ENCODE data around the gene ZNF614. TPM values are rescaled to one million over a fixed set of nuclear protein-coding genes. Genes with fewer than 3 reads are reported as not detected.

ZNF614 gene
- total and polyA plus RNA-seq, 2 of the 13 experiments (the other 11 are each of a cell fraction or from before 2014, with no cell fraction given), result 13.0 to 22.8 TPM

- TF ChIP-seq SNAPC4 (CRISPR knock-in tag; IDR thresholded peaks at IDR 0.05), result 0 out of 2 replicates have a peak, but pooled peaks have one; percentile 34
- TF ChIP-seq FOSL2 (CRISPR knock-in tag; IDR thresholded peaks at IDR 0.05), result peak; percentile 62
- peak; percentile 75; the same call in 1 of the 2 replicates for TF ChIP-seq HDAC2 (CRISPR knock-in tag; IDR thresholded peaks at IDR 0.05)
- TF ChIP-seq ZNF670 (CRISPR knock-in tag; IDR thresholded peaks at IDR 0.05; ENCODE audit: borderline replicate concordance), result no peak; the same call in 1 of the 2 replicates
- no peak for TF ChIP-seq DPF2 (CRISPR knock-in tag; IDR thresholded peaks at IDR 0.05; ENCODE audit: borderline replicate concordance, low read depth)
- TF ChIP-seq MAX (IDR thresholded peaks at IDR 0.05), result peak; percentile 71; the same call in 1 of the 2 replicates
- TF ChIP-seq ZNF577 (CRISPR knock-in tag; IDR thresholded peaks at IDR 0.05; ENCODE audit: borderline replicate concordance, low read depth), result no peak
- peak; percentile 75 for TF ChIP-seq BRD4 (CRISPR knock-in tag; IDR thresholded peaks at IDR 0.05)
- TF ChIP-seq DNMT1 (CRISPR knock-in tag; IDR thresholded peaks at IDR 0.05), result no peak
- 0 out of 2 replicates have a peak, but pooled peaks have one; percentile 68 for TF ChIP-seq ZNF232 (CRISPR knock-in tag; IDR thresholded peaks at IDR 0.05; ENCODE audit: borderline replicate concordance)
- no peak for TF ChIP-seq CREBL2 (CRISPR knock-in tag; IDR thresholded peaks at IDR 0.05; ENCODE audit: borderline replicate concordance)
- TF ChIP-seq BORCS8-MEF2B (CRISPR knock-in tag; IDR thresholded peaks at IDR 0.05), result 0 out of 2 replicates have a peak, but pooled peaks have one; percentile 53
- no peak for TF ChIP-seq ZSCAN30 (CRISPR knock-in tag; IDR thresholded peaks at IDR 0.05)
- TF ChIP-seq ZBTB21 (CRISPR knock-in tag; IDR thresholded peaks at IDR 0.05), result no peak; the same call in 1 of the 2 replicates
- peak; percentile 96 for TF ChIP-seq SIN3A (IDR thresholded peaks at IDR 0.05; ENCODE audit: borderline replicate concordance, low read depth, low read length)
- no peak for TF ChIP-seq ZNF275 (CRISPR knock-in tag; IDR thresholded peaks at IDR 0.05; ENCODE audit: borderline replicate concordance)
- TF ChIP-seq ZNF160 (CRISPR knock-in tag; IDR thresholded peaks at IDR 0.05), result no peak
These were observed 41.6 kb downstream of the ZNF614 start, which contains the start of gene ZNF350 (continued) for GRCh38 chr19:51986309-51987291.

Measured in HepG2 (cell line).